NCI-H128 (cell line): Measurements from ENCODE around the gene BAHD1.
"Not testable (repeated sequence)": the region's sequence is repeated elsewhere in the genome, so short reads cannot be mapped to it uniquely, and the experiment has no call there.

Experiments used
- DNase-seq: peaks from one replicate; lab custom pipeline; 2025; ENCODE audit not compliant: unreplicated experiment; lab: John Stamatoyannopoulos, UW

The BAHD1 gene

GRCh38 chr15:40443255-40443654 is 2.5 kb downstream of the BAHD1 start:
- DNase-seq: no peak

- no peak for DNase-seq
Measured at GRCh38 chr15:40443846-40444245, 3.1 kb downstream of the BAHD1 start.

- no peak for DNase-seq
Measured at GRCh38 chr15:40444736-40445135, 4.0 kb downstream of the BAHD1 start.

- DNase-seq: no peak
Measured at GRCh38 chr15:40445421-40445922, 4.7 kb downstream of the BAHD1 start.

GRCh38 chr15:40446144-40446543 is 5.4 kb downstream of the BAHD1 start:
- no peak for DNase-seq

- no peak for DNase-seq
Measured at GRCh38 chr15:40448354-40448753, 7.6 kb downstream of the BAHD1 start.

GRCh38 chr15:40449275-40449674 is 8.5 kb downstream of the BAHD1 start:
- DNase-seq: no peak

- no peak for DNase-seq
Measured at GRCh38 chr15:40450047-40450446, 9.3 kb downstream of the BAHD1 start.

- no peak for DNase-seq
Measured at GRCh38 chr15:40451527-40452158, 10.9 kb downstream of the BAHD1 start.

GRCh38 chr15:40452296-40453090 is 11.7 kb downstream of the BAHD1 start:
- DNase-seq: no peak

GRCh38 chr15:40453941-40454340 is 13.2 kb downstream of the BAHD1 start:
- DNase-seq: not testable (repeated sequence)

- no peak for DNase-seq
Measured at GRCh38 chr15:40454904-40455391, 14.2 kb downstream of the BAHD1 start.

- DNase-seq: no peak
Measured at GRCh38 chr15:40456299-40456712, 15.6 kb downstream of the BAHD1 start.

GRCh38 chr15:40456738-40457137 is 16.0 kb downstream of the BAHD1 start:
- no peak for DNase-seq

GRCh38 chr15:40458495-40459371 is 18.0 kb downstream of the BAHD1 start:
- no peak for DNase-seq

GRCh38 chr15:40459391-40460015 is 18.8 kb downstream of the BAHD1 start:
- no peak for DNase-seq

- DNase-seq: no peak
Measured at GRCh38 chr15:40460404-40460803, 19.7 kb downstream of the BAHD1 start.

- no peak for DNase-seq
Measured at GRCh38 chr15:40461958-40462357, 21.2 kb downstream of the BAHD1 start.

- no peak for DNase-seq
Measured at GRCh38 chr15:40463279-40463678, 22.5 kb downstream of the BAHD1 start.

GRCh38 chr15:40463886-40464545 is 23.3 kb downstream of the BAHD1 start:
- DNase-seq: no peak
